ENCODE data around the gene AFAP1. TPM values are rescaled to one million over a fixed set of nuclear protein-coding genes. Genes with fewer than 3 reads are reported as not detected.

Gene AFAP1
- total and polyA plus RNA-seq, 2 donors (not counting 3 experiments of a cell fraction or from before 2014, with no cell fraction given) = 32.3 to 103 TPM

DNA sequence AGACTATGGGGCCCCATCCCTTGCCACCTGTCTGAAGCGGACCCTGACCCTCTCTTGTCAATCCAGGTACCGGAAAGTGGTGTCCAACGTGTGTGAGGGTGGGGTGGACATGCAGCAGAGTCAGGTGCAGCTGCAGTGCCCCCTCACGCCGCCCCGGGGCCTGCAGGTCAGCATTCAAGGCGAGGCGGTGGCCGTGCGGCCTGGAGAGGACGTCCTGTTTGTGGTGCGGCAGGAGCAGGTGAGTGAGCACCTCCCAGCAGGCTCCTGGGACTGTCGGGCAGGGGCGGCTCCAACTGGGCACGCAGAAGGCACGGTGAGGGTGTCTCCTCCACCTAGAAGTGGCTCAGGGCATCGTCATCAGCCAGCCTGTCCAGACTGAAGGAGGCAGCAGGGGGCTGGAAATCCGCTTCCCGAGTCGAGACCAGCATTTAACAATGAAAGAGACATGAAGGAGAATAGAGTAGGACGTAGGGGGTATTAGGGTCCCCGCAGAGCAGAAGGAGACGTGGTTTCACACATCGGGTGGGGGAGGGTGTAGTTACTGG is 221.6 kb downstream of the AFAP1 start:
- H3K27me3 ChIP-seq (ENCODE audit: control insufficient read depth in 2 of 2, insufficient read depth in 2 of 2, low read length in 2 of 2) = peaks cover 0 to 1% of the 10 kb centered on the region in 2 experiments
- intact Hi-C loops (cut with micrococcal nuclease) = loop anchor here (5.0 to 10.0 kb wide), 2 partner anchors 193 to 381 kb away; no protein-coding TSS in a partner anchor
- H3K36me3 ChIP-seq (ENCODE audit: control insufficient read depth in 2 of 2, extremely low read depth in 1 of 2, insufficient read depth in 2 of 2, low read length in 2 of 2) = no peaks in the 10 kb centered on the region
- dilution Hi-C loops (cut with MboI; ENCODE audit: extremely low pct_ligation_motif_present, low sequenced_read_pairs) = no loop called here
- H4K20me1 ChIP-seq (replicated peaks; ENCODE audit: control insufficient read depth, extremely low read depth, insufficient read depth, low read length) = no peaks in the 10 kb centered on the region
- ChIA-PET POLR2A (no interaction called here), CTCF (no interaction called here)
- H3K4me3 ChIP-seq (replicated peaks in 1 of 3; ENCODE audit: insufficient read depth in 1 of 3, low read depth in 1 of 3, low read length in 3 of 3) = no peak overlapping the region
- H3K4me2 ChIP-seq (ENCODE audit: insufficient read depth, low read length) = no peak overlapping the region
- H3K27ac ChIP-seq (ENCODE audit: insufficient read depth, low read depth, low read length) = no peak overlapping the region
- H3K9ac ChIP-seq (replicated peaks; ENCODE audit: extremely low read depth, insufficient read depth, low read length) = no peak overlapping the region
- no peak for DNase-seq (ENCODE audit: low read depth, low spot score)
- FAIRE-seq = no peak
- no TSS peak for BruUV-seq (replicated peaks)
- TF ChIP-seq, protein P1, sequence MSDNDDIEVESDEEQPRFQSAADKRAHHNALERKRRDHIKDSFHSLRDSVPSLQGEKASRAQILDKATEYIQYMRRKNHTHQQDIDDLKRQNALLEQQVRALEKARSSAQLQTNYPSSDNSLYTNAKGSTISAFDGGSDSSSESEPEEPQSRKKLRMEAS (IDR thresholded peaks at IDR 0.05; ENCODE audit: insufficient read depth, insufficient read length) = no peak
- TF ChIP-seq FOS (IDR thresholded peaks at IDR 0.05; ENCODE audit: borderline replicate concordance, insufficient read depth, low read length) (no peak), JUN (IDR thresholded peaks at IDR 0.05; ENCODE audit: borderline replicate concordance, insufficient read depth, insufficient read length, low read depth) (no peak), MYC (IDR thresholded peaks at IDR 0.05; ENCODE audit: low read depth, low read length) (no peak), EZH2 (IDR thresholded peaks at IDR 0.05; ENCODE audit: borderline replicate concordance, low read depth, low read length, severe bottlenecking) (no peak), GATA2 (IDR thresholded peaks at IDR 0.05; ENCODE audit: insufficient read depth, insufficient read length, low read depth, low read length) (no peak), POLR2AphosphoS5 (IDR thresholded peaks at IDR 0.05; ENCODE audit: insufficient read depth, low read depth, low read length) (no peak), POLR2A (IDR thresholded peaks at IDR 0.05; ENCODE audit: low read depth, low read length) (no peak), CTCF (IDR thresholded peaks at IDR 0.05; ENCODE audit: extremely low read depth in 1 of 2, insufficient read depth in 1 of 2, low read depth in 1 of 2, low read length in 2 of 2) (no peak)
- H2AFZ ChIP-seq (ENCODE audit: low read depth, low read length) = no peak overlapping the region
- no peaks in the 10 kb centered on the region for H3K79me2 ChIP-seq (ENCODE audit: control insufficient read depth, insufficient read depth, low read length)
- H3K4me1 ChIP-seq (ENCODE audit: control insufficient read depth, extremely low read depth, insufficient read depth, low read length) = peaks cover 10% of the 10 kb centered on the region
- H3K9me1 ChIP-seq (replicated peaks; ENCODE audit: control insufficient read depth, extremely low read depth, insufficient read depth, low read length) = no peaks in the 10 kb centered on the region
- H3K9me3 ChIP-seq (replicated peaks; ENCODE audit: control insufficient read depth, insufficient read depth, low read length) = no peaks in the 10 kb centered on the region
